MM.1S (cell line): Measurements from ENCODE around the gene CWF19L2.

ENCODE experiments used
- DNase-seq: peaks from one replicate; pipeline ENCODE4 v3.0.0-alpha.2; 2015
- H2AFZ ChIP-seq: fragments of 300-600 bp; sonication (generic); 2 replicates; pipeline ENCODE4 v1.6.0; 2016; ENCODE audit warnings: antibody characterized with exemption, low read length
- H3F3A ChIP-seq: fragments of 300-600 bp; sonication (generic); 2 replicates; pipeline ENCODE4 v1.6.1; 2016; ENCODE audit warnings: mild to moderate bottlenecking, antibody characterized with exemption, low read length, moderate library complexity, mixed read lengths; ENCODE audit not compliant: insufficient read depth
- H3K27ac ChIP-seq: fragments of 300-600 bp; sonication (generic); 2 replicates; pipeline ENCODE4 v1.5.1; 2016; ENCODE audit warnings: mild to moderate bottlenecking, low read length
- H3K27me3 ChIP-seq: fragments of 300-600 bp; sonication (generic); replicated peaks from 2 replicates; pipeline ENCODE4 v1.6.0; 2016; ENCODE audit warnings: low read length; ENCODE audit not compliant: insufficient read depth
- H3K36me3 ChIP-seq: fragments of 300-600 bp; sonication (generic); replicated peaks from 2 replicates; pipeline ENCODE4 v1.6.1; 2016; ENCODE audit warnings: mild to moderate bottlenecking, low read length, mixed read lengths; ENCODE audit not compliant: insufficient read depth
- H3K4me1 ChIP-seq: fragments of 300-600 bp; sonication (generic); 2 replicates; pipeline ENCODE4 v1.6.1; 2016; ENCODE audit warnings: low read length, mixed read lengths
- H3K4me2 ChIP-seq: fragments of 300-600 bp; sonication (generic); 2 replicates; pipeline ENCODE4 v1.6.0; 2016; ENCODE audit warnings: low read depth, low read length
- H3K4me3 ChIP-seq: fragments of 300-600 bp; sonication (generic); 2 replicates; pipeline ENCODE4 v1.5.1; 2016; ENCODE audit warnings: low read length, mixed read lengths
- H3K79me2 ChIP-seq: fragments of 300-600 bp; sonication (generic); 2 replicates; pipeline ENCODE4 v1.6.1; 2016; ENCODE audit warnings: mixed run types, low read length, mixed read lengths
- H3K9ac ChIP-seq: fragments of 300-600 bp; sonication (generic); 2 replicates; pipeline ENCODE4 v1.6.1; 2016; ENCODE audit warnings: low read length, mixed read lengths
- H3K9me2 ChIP-seq: fragments of 300-600 bp; sonication (generic); replicated peaks from 2 replicates; pipeline ENCODE4 v1.6.1; 2016; ENCODE audit warnings: mild to moderate bottlenecking, low read length, mixed read lengths; ENCODE audit not compliant: insufficient read depth
- H3K9me3 ChIP-seq: fragments of 300-600 bp; sonication (generic); replicated peaks from 2 replicates; pipeline ENCODE4 v1.6.1; 2016; ENCODE audit warnings: mild to moderate bottlenecking, low read length, mixed read lengths; ENCODE audit not compliant: insufficient read depth
- H4K20me1 ChIP-seq: fragments of 300-600 bp; sonication (generic); 2 replicates; pipeline ENCODE4 v1.6.1; 2016; ENCODE audit warnings: mild to moderate bottlenecking, low read length, moderate library complexity, mixed read lengths; ENCODE audit not compliant: insufficient read depth
- EZH2 ChIP-seq: fragments of 300-600 bp; sonication (generic); optimal IDR thresholded peaks from 2 replicates; pipeline ENCODE3; 2017; ENCODE audit warnings: low read depth, mild to moderate bottlenecking, antibody characterized with exemption, low read length, mixed read lengths
- EZH2phosphoT487 ChIP-seq: fragments of 300-600 bp; sonication (generic); IDR thresholded peaks from 2 replicates; pipeline ENCODE4 v1.6.1; 2018; ENCODE audit warnings: antibody characterized with exemption, low read length
- TF ChIP-seq, protein P1 (sequence below): fragments of 300-600 bp; sonication (generic); IDR thresholded peaks from 2 replicates; pipeline ENCODE4 v1.5.1; 2016; ENCODE audit warnings: antibody characterized with exemption, low read length, mixed read lengths

The CWF19L2 gene

DNA sequence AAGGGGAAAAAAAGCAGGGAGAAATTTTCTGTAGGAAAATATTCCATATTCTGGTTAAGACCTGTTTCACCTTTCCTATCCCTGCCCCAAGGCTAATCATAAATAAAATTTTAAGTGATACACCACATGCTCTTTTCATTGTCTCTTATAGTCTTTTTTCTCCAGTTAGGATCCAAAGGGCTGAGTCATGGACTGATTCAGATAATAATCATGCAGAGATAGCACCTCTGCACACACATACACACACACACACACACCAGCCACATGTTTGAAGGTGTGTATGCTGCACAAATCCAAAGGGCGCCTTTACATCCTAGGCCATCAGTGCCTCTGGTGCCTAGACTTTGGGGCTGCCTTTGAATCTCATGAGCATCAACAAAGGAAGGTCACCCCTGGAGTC lies 35.5 kb upstream of the CWF19L2 start:
- H3K9ac ChIP-seq = no peak overlapping the region
- H3K4me2 ChIP-seq = no peak overlapping the region
- no peak overlapping the region for H2AFZ ChIP-seq
- no peak overlapping the region for H3K27ac ChIP-seq
- H3K4me1 ChIP-seq = no peaks in the 10 kb centered on the region
- TF ChIP-seq EZH2phosphoT487 (no peak), EZH2 (no peak)
- TF ChIP-seq, protein P1, sequence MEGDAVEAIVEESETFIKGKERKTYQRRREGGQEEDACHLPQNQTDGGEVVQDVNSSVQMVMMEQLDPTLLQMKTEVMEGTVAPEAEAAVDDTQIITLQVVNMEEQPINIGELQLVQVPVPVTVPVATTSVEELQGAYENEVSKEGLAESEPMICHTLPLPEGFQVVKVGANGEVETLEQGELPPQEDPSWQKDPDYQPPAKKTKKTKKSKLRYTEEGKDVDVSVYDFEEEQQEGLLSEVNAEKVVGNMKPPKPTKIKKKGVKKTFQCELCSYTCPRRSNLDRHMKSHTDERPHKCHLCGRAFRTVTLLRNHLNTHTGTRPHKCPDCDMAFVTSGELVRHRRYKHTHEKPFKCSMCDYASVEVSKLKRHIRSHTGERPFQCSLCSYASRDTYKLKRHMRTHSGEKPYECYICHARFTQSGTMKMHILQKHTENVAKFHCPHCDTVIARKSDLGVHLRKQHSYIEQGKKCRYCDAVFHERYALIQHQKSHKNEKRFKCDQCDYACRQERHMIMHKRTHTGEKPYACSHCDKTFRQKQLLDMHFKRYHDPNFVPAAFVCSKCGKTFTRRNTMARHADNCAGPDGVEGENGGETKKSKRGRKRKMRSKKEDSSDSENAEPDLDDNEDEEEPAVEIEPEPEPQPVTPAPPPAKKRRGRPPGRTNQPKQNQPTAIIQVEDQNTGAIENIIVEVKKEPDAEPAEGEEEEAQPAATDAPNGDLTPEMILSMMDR = no peak
- no peaks in the 10 kb centered on the region for H3K9me3 ChIP-seq
- no peaks in the 10 kb centered on the region for H4K20me1 ChIP-seq
- H3K36me3 ChIP-seq = no peaks in the 10 kb centered on the region
- no peak for DNase-seq
- no peaks in the 10 kb centered on the region for H3K9me2 ChIP-seq
- no peaks in the 10 kb centered on the region for H3F3A ChIP-seq
- H3K4me3 ChIP-seq = no peak overlapping the region
- H3K79me2 ChIP-seq = no peaks in the 10 kb centered on the region
- no peaks in the 10 kb centered on the region for H3K27me3 ChIP-seq

DNA sequence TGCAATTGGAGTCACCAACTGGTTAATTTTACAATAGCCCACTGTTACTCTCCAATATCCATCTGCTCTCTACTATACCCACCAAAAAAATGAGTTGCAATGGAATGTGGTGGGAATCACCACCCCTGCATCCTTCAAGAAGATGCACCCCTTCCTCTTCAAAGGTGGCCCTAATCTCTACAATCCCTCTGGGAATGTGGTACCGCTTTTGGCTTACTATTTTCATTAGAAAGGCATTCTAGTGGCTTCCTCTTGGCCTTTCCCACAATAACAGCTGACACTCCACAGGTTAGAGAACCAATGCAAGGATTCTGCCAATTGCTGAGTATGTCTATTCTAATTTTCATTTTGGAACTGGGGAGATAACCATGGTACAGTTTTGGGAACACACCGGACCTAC lies 33.2 kb upstream of the CWF19L2 start:
- Histone ChIP-seq H3K36me3 (no peaks in the 10 kb centered on the region), H3K4me1 (no peaks in the 10 kb centered on the region), H3K27ac (no peak overlapping the region), H3K9ac (no peak overlapping the region), H3F3A (no peaks in the 10 kb centered on the region), H3K4me2 (no peak overlapping the region), H3K27me3 (no peaks in the 10 kb centered on the region), H4K20me1 (no peaks in the 10 kb centered on the region), H3K79me2 (no peaks in the 10 kb centered on the region), H3K9me2 (no peaks in the 10 kb centered on the region), H3K9me3 (no peaks in the 10 kb centered on the region), H3K4me3 (no peak overlapping the region), H2AFZ (no peak overlapping the region)
- TF ChIP-seq EZH2phosphoT487 = no peak
- TF ChIP-seq EZH2 = no peak
- TF ChIP-seq, protein P1 = no peak
- no peak for DNase-seq

DNA sequence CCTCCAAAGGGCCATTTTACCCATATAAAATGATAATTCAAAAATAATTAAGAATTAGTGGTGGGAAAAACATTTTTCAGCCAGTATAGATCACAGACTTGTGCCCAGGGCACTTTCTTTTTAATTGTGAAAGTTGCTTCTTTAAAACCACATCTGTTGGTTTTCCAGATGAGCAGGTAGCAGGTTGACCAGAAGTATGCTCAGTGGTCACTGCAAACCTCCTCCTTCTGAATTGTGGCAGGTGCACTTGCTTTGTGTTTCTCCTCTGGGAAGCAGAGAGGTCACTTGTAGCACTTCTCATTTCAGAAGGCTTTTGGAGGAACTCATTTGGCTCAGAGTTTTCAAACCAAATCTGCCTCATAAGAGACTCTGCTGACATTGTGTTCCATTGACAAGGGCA lies 24.6 kb upstream of the CWF19L2 start:
- no peak overlapping the region for H3K4me3 ChIP-seq
- peak; percentile 37 for DNase-seq
- no peaks in the 10 kb centered on the region for H3F3A ChIP-seq
- H2AFZ ChIP-seq = no peak overlapping the region
- H3K9me3 ChIP-seq = no peaks in the 10 kb centered on the region
- H3K36me3 ChIP-seq = no peaks in the 10 kb centered on the region
- no peak overlapping the region for H3K4me2 ChIP-seq
- no peak overlapping the region for H3K27ac ChIP-seq
- H3K9ac ChIP-seq = no peak overlapping the region
- peaks cover 9% of the 10 kb centered on the region for H3K4me1 ChIP-seq
- TF ChIP-seq EZH2 (no peak), EZH2phosphoT487 (no peak)
- TF ChIP-seq, protein P1 = no peak
- no peaks in the 10 kb centered on the region for H3K9me2 ChIP-seq
- no peaks in the 10 kb centered on the region for H3K79me2 ChIP-seq
- no peaks in the 10 kb centered on the region for H4K20me1 ChIP-seq
- no peaks in the 10 kb centered on the region for H3K27me3 ChIP-seq
